Testis (tissue), 3 donors: ENCODE measurements around the gene WFDC1. TPM values are rescaled to one million over a fixed set of nuclear protein-coding genes. Genes with fewer than 3 reads are reported as not detected.

Experiments
- DNase-seq: peaks from one replicate; pipeline ENCODE4 v3.0.0-alpha.2; 2019
- H3K27ac ChIP-seq, 2 donors: fragments of 200-600 bp; sonication (generic); one replicate each; pipeline ENCODE4 v1.5.1; 2019
- H3K27me3 ChIP-seq: fragments of 200-600 bp; sonication (generic); one replicate; pipeline ENCODE4 v1.5.1; 2019
- H3K36me3 ChIP-seq: fragments of 200-600 bp; sonication (generic); one replicate; pipeline ENCODE4 v1.5.1; 2017; ENCODE audit warnings: low read depth; ENCODE audit errors: missing control alignments
- H3K4me1 ChIP-seq: fragments of 200-600 bp; sonication (generic); one replicate; pipeline ENCODE4 v1.5.1; 2019
- H3K4me3 ChIP-seq, 2 donors: fragments of 200-600 bp; sonication (generic); one replicate each; pipeline ENCODE4 v1.5.1; 2017 to 2019
- H3K9me3 ChIP-seq: fragments of 200-600 bp; sonication (generic); one replicate; pipeline ENCODE4 v1.5.1; 2017
- CTCF ChIP-seq, 3 experiments: fragments of 450-650 bp in 2 of 3; fragments of 200-600 bp in 1 of 3; sonication (generic) in 1 of 3; IDR thresholded peaks; one replicate each; pipeline ENCODE4 v1.5.1; 2016 to 2019; ENCODE audit warnings: antibody characterized with exemption in 3 of 3, mild to moderate bottlenecking in 2 of 3, moderate library complexity in 1 of 3
- POLR2A ChIP-seq: fragments of 450-650 bp; IDR thresholded peaks from one replicate; pipeline ENCODE4 v1.6.1; 2017; ENCODE audit warnings: antibody characterized with exemption, mild to moderate bottlenecking, moderate library complexity
- WGBS, 2 donors: methylation state at CpG; one replicate each; pipeline ENCODE4 v1.1.5; 2018; 5-methylcytosine and 5-hydroxymethylcytosine counted together
- intact Hi-C: fragments of 100-400 bp; cut with DNase I; formaldehyde crosslinking; loops from one replicate; pipeline ENCODE4 v1.15.1; 2023; ENCODE audit warnings: low total_unique reads
- polyA plus RNA-seq: library from polyadenylated mRNA; stranded (reverse); fragments of 350-450 nt; fragmentation: Illumina TruSeq; extraction: RNeasy Lipid Tissue Mini Kit (QIAGEN cat#74804); gene quantifications from one replicate; pipeline ENCODE4 v1.2.3, GENCODE V29; 2014; ENCODE audit warnings: low read depth, low replicate concordance; ENCODE audit not compliant: insufficient read depth
- total RNA-seq, 2 donors: library from RNA; depleted of rRNA; stranded (reverse); fragments of >200 nt; gene quantifications; one replicate each; pipeline ENCODE4 v1.2.3, GENCODE V29; 2016

Gene WFDC1
- total and polyA plus RNA-seq, 3 donors from 2014 or later = 16.4 to 23.5 (median 18.9) TPM

GRCh38 chr16:84286578-84287240, 8.0 kb upstream of the WFDC1 start:
- no peaks in the 10 kb centered on the region for H3K36me3 ChIP-seq
- peak overlapping the region in 1 of 2 donors; percentile 50 for H3K27ac ChIP-seq
- peaks cover 23% of the 10 kb centered on the region for H3K4me1 ChIP-seq
- intact Hi-C loops = no loop called here
- H3K27me3 ChIP-seq = no peaks in the 10 kb centered on the region
- TF ChIP-seq POLR2A (no peak), CTCF (IDR thresholded peaks at IDR 0.05) (no peak)
- H3K9me3 ChIP-seq = no peaks in the 10 kb centered on the region
- H3K4me3 ChIP-seq = no peak overlapping the region
- DNase-seq = peak; percentile 63
- WGBS, 2 donors = 49 to 58% methylated on average over 16 of the region's 16 CpGs

- Histone ChIP-seq H3K27ac (no peak overlapping the region), H3K4me1 (peaks cover 25% of the 10 kb centered on the region), H3K36me3 (no peaks in the 10 kb centered on the region), H3K9me3 (no peaks in the 10 kb centered on the region), H3K27me3 (no peaks in the 10 kb centered on the region), H3K4me3 (no peak overlapping the region)
- WGBS, 2 donors = 76 to 87% methylated on average over 8 of the region's 8 CpGs
- DNase-seq = no peak
- intact Hi-C loops = no loop called here
- TF ChIP-seq CTCF (IDR thresholded peaks at IDR 0.05) (no peak), POLR2A (no peak)
Observed at GRCh38 chr16:84288902-84289301, 5.8 kb upstream of the WFDC1 start.

- intact Hi-C loops = no loop called here
- Histone ChIP-seq H3K4me3 (no peak overlapping the region), H3K36me3 (no peaks in the 10 kb centered on the region), H3K9me3 (no peaks in the 10 kb centered on the region), H3K27me3 (no peaks in the 10 kb centered on the region), H3K4me1 (peaks cover 31% of the 10 kb centered on the region), H3K27ac (no peak overlapping the region)
- DNase-seq = no peak
- TF ChIP-seq POLR2A (no peak), CTCF (IDR thresholded peaks at IDR 0.05) (no peak)
- 57 to 69% methylated on average over 11 of the region's 11 CpGs for WGBS, 2 donors
Observed at GRCh38 chr16:84291226-84291625, 3.5 kb upstream of the WFDC1 start.

- no peak for TF ChIP-seq POLR2A
- no peak for TF ChIP-seq CTCF (IDR thresholded peaks at IDR 0.05)
- Histone ChIP-seq H3K27me3 (no peaks in the 10 kb centered on the region), H3K36me3 (no peaks in the 10 kb centered on the region), H3K27ac (peak overlapping the region in 1 of 2 donors; percentile 11), H3K4me1 (peaks cover 23% of the 10 kb centered on the region), H3K9me3 (no peaks in the 10 kb centered on the region), H3K4me3 (no peak overlapping the region)
- no peak for DNase-seq
- intact Hi-C loops = no loop called here
- WGBS, 2 donors = 59 to 71% methylated on average over 9 to 10 of the region's 10 CpGs
Observed at GRCh38 chr16:84292011-84292410, 2.7 kb upstream of the WFDC1 start.

GRCh38 chr16:84293406-84293805, 1.3 kb upstream of the WFDC1 start:
- no peak for DNase-seq
- H3K27ac ChIP-seq = no peak overlapping the region
- intact Hi-C loops = no loop called here
- H3K4me3 ChIP-seq = no peak overlapping the region
- no peaks in the 10 kb centered on the region for H3K27me3 ChIP-seq
- H3K9me3 ChIP-seq = no peaks in the 10 kb centered on the region
- H3K4me1 ChIP-seq = peaks cover 23% of the 10 kb centered on the region
- 96 to 100% methylated on average over 1 to 5 of the region's 5 CpGs for WGBS, 2 donors
- TF ChIP-seq CTCF (IDR thresholded peaks at IDR 0.05) (no peak), POLR2A (no peak)
- H3K36me3 ChIP-seq = no peaks in the 10 kb centered on the region
